SKM-1 treated with dmso at 0.1 percent for 144 hours (cell line): ENCODE measurements around the gene CILP.
"Not testable (repeated sequence)": the region's sequence is repeated elsewhere in the genome, so short reads cannot be mapped to it uniquely, and the experiment has no call there.

Source experiments
- DNase-seq: peaks from one replicate; lab custom pipeline; 2025; ENCODE audit not compliant: unreplicated experiment; lab: John Stamatoyannopoulos, UW

CILP gene

GRCh38 chr15:65197337-65197645 lies 14.0 kb downstream of the CILP start:
- no peak for DNase-seq

- DNase-seq = no peak
Observed at GRCh38 chr15:65196637-65197336, 14.5 kb downstream of the CILP start.

GRCh38 chr15:65195548-65195923 lies 15.7 kb downstream of the CILP start:
- no peak for DNase-seq

GRCh38 chr15:65194826-65195547 lies 16.3 kb downstream of the CILP start:
- no peak for DNase-seq

GRCh38 chr15:65192016-65192415 lies 19.3 kb downstream of the CILP start:
- no peak for DNase-seq

GRCh38 chr15:65189102-65189740 lies 22.1 kb downstream of the CILP start:
- no peak for DNase-seq

GRCh38 chr15:65188472-65188871 lies 22.8 kb downstream of the CILP start:
- not testable (repeated sequence) for DNase-seq

- peak; percentile 88 for DNase-seq
Observed at GRCh38 chr15:65184868-65185717, 26.2 kb downstream of the CILP start, which contains the start of gene CLPX. Gene CLPX, minus strand, starts transcription at chr15:65185342. Its CDS starts 189 bp downstream, at chr15:65185153.

- DNase-seq = no peak
Observed at GRCh38 chr15:65184305-65184867, 26.9 kb downstream of the CILP start.

GRCh38 chr15:65183865-65184159 lies 27.5 kb downstream of the CILP start:
- no peak for DNase-seq

GRCh38 chr15:65182538-65182937 lies 28.7 kb downstream of the CILP start:
- DNase-seq = no peak

- not testable (repeated sequence) for DNase-seq
Observed at GRCh38 chr15:65181582-65182353, 29.5 kb downstream of the CILP start.

GRCh38 chr15:65180167-65180566 lies 31.1 kb downstream of the CILP start:
- no peak for DNase-seq

- DNase-seq = no peak
Observed at GRCh38 chr15:65177901-65178300, 33.4 kb downstream of the CILP start.

- no peak for DNase-seq
Observed at GRCh38 chr15:65176056-65176455, 35.2 kb downstream of the CILP start.

GRCh38 chr15:65175511-65175910 lies 35.8 kb downstream of the CILP start:
- no peak for DNase-seq

GRCh38 chr15:65174509-65174908 lies 36.8 kb downstream of the CILP start:
- no peak for DNase-seq

- no peak for DNase-seq
Observed at GRCh38 chr15:65172531-65172930, 38.7 kb downstream of the CILP start.

- DNase-seq = no peak
Observed at GRCh38 chr15:65171428-65171827, 39.8 kb downstream of the CILP start.

GRCh38 chr15:65165875-65166274 lies 45.4 kb downstream of the CILP start:
- DNase-seq = no peak
